Endothelial cell of umbilical vein (primary cell): ENCODE results near the gene GLP1R. TPM values are rescaled to one million over a fixed set of nuclear protein-coding genes. Genes with fewer than 3 reads are reported as not detected.

ENCODE experiments used
- BruUV-seq: library from RNA; stranded (reverse); fragments of 400-500 nt; replicated peaks from 2 replicates; lab custom pipeline; 2021; lab: Mats Ljungman, UMichigan
- CTCF ChIA-PET: fragments of 300-600, 350-600 bp; sonication (Branson Sonifier 250); formaldehyde crosslinking; loops from one replicate; lab custom pipeline; 2021; ENCODE audit warnings: antibody characterized with exemption, inconsistent platforms; lab: Charles Lee
- POLR2A ChIA-PET: fragments of 300-600, 350-600 bp; sonication (Branson Sonifier 250); formaldehyde crosslinking; loops from one replicate; lab custom pipeline; 2021; ENCODE audit warnings: antibody characterized with exemption, inconsistent platforms; lab: Charles Lee
- DNase-seq: peaks from one replicate; pipeline ENCODE4 v3.0.0-alpha.2; 2011; ENCODE audit warnings: low read depth, low spot score
- FAIRE-seq: peaks from 2 replicates; lab custom pipeline; 2011; peaks lifted over from hg19 to GRCh38; lab: Jason Lieb, UNC
- H2AFZ ChIP-seq: 2 replicates; pipeline ENCODE4 v1.6.0; 2012; ENCODE audit warnings: low read depth, low read length, control low read depth, inconsistent platforms
- H3K27ac ChIP-seq: 2 replicates; pipeline ENCODE4 v1.5.1; 2011; ENCODE audit warnings: low read depth, mild to moderate bottlenecking, control low read depth, low read length, moderate library complexity; ENCODE audit not compliant: insufficient read depth
- H3K27me3 ChIP-seq, 2 experiments: 2 replicates each; pipeline versions ENCODE4 v1.6.0 to v1.6.1; 2011; ENCODE audit warnings: low read length in 2 of 2, mixed read lengths in 1 of 2; ENCODE audit not compliant: control insufficient read depth in 2 of 2, insufficient read depth in 2 of 2
- H3K36me3 ChIP-seq, 2 experiments: 2 replicates in 1 of 2; 3 replicates in 1 of 2; pipeline ENCODE4 v1.5.1; 2011; ENCODE audit warnings: low read length in 2 of 2, mild to moderate bottlenecking in 1 of 2, moderate library complexity in 1 of 2; ENCODE audit not compliant: control insufficient read depth in 2 of 2, insufficient read depth in 2 of 2; ENCODE audit errors: extremely low read depth in 1 of 2
- H3K4me1 ChIP-seq: 3 replicates; pipeline ENCODE4 v1.5.1; 2011; ENCODE audit warnings: mild to moderate bottlenecking, low read length; ENCODE audit not compliant: control insufficient read depth, insufficient read depth; ENCODE audit errors: extremely low read depth
- H3K4me2 ChIP-seq: 2 replicates; pipeline ENCODE4 v1.6.1; 2011; ENCODE audit warnings: low read length, control low read depth, mixed read lengths; ENCODE audit not compliant: insufficient read depth
- H3K4me3 ChIP-seq, 3 experiments: fragments of 200-600 bp in 1 of 3; sonication (generic), shearing (Covaris generic) in 1 of 3; replicated peaks in 1 of 3; 2 replicates each; pipeline ENCODE4 v1.5.1; 2011 to 2016; ENCODE audit warnings: control low read depth in 3 of 3, low read length in 3 of 3, mild to moderate bottlenecking in 2 of 3, inconsistent platforms in 1 of 3, low read depth in 1 of 3, moderate library complexity in 1 of 3; ENCODE audit not compliant: insufficient read depth in 1 of 3
- H3K79me2 ChIP-seq: 2 replicates; pipeline ENCODE4 v1.6.0; 2012; ENCODE audit warnings: low read length, inconsistent platforms; ENCODE audit not compliant: control insufficient read depth, insufficient read depth
- H3K9ac ChIP-seq: replicated peaks from 2 replicates; pipeline ENCODE3; 2011; ENCODE audit warnings: low read length, control low read depth; ENCODE audit not compliant: insufficient read depth; ENCODE audit errors: extremely low read depth
- H3K9me1 ChIP-seq: replicated peaks from 3 replicates; pipeline ENCODE4 v1.6.0; 2011; ENCODE audit warnings: mild to moderate bottlenecking, low read length; ENCODE audit not compliant: control insufficient read depth, insufficient read depth; ENCODE audit errors: extremely low read depth
- H3K9me3 ChIP-seq: replicated peaks from 2 replicates; pipeline ENCODE4 v1.5.1; 2012; ENCODE audit warnings: low read length, inconsistent platforms; ENCODE audit not compliant: control insufficient read depth, insufficient read depth
- H4K20me1 ChIP-seq: replicated peaks from 2 replicates; pipeline ENCODE3; 2011; ENCODE audit warnings: mild to moderate bottlenecking, low read length; ENCODE audit not compliant: control insufficient read depth, insufficient read depth; ENCODE audit errors: extremely low read depth
- EZH2 ChIP-seq: IDR thresholded peaks from 2 replicates; pipeline ENCODE4 v1.6.1; 2012; ENCODE audit warnings: borderline replicate concordance, low read depth, mild to moderate bottlenecking, moderate library complexity, low read length, inconsistent platforms; ENCODE audit not compliant: severe bottlenecking
- FOS ChIP-seq: IDR thresholded peaks from 2 replicates; pipeline ENCODE4 v1.6.1; 2011; ENCODE audit warnings: mild to moderate bottlenecking, low read length, moderate library complexity, borderline replicate concordance; ENCODE audit not compliant: insufficient read depth
- GATA2 ChIP-seq: IDR thresholded peaks from 2 replicates; pipeline ENCODE4 v1.7.0; 2011; ENCODE audit warnings: low read depth, mild to moderate bottlenecking, moderate library complexity, mixed read lengths, low read length; ENCODE audit not compliant: insufficient read length, insufficient read depth
- JUN ChIP-seq: IDR thresholded peaks from 2 replicates; pipeline ENCODE4 v1.6.1; 2011; ENCODE audit warnings: borderline replicate concordance, low read depth; ENCODE audit not compliant: insufficient read length, insufficient read depth
- MYC ChIP-seq: IDR thresholded peaks from one replicate; pipeline ENCODE4 v1.6.1; 2011; ENCODE audit warnings: mild to moderate bottlenecking, low read depth, low read length
- POLR2A ChIP-seq: IDR thresholded peaks from 2 replicates; pipeline ENCODE4 v1.6.1; 2012; ENCODE audit warnings: low read depth, mild to moderate bottlenecking, control low read depth, low read length
- POLR2AphosphoS5 ChIP-seq: IDR thresholded peaks from 2 replicates; pipeline ENCODE4 v1.6.1; 2012; ENCODE audit warnings: low read depth, mild to moderate bottlenecking, control low read depth, low read length, moderate library complexity; ENCODE audit not compliant: insufficient read depth
- dilution Hi-C: fragments of 300-500 bp; cut with MboI; formaldehyde crosslinking; loops from one replicate; pipeline ENCODE4 v1.15.0; 2019; ENCODE audit warnings: low sequenced_read_pairs; ENCODE audit not compliant: extremely low pct_ligation_motif_present
- intact Hi-C: fragments of 100-400 bp; cut with micrococcal nuclease; formaldehyde crosslinking; loops from one replicate; pipeline ENCODE4 v1.10.0; 2022
- polyA plus RNA-seq, 4 experiments: library from polyadenylated mRNA; depleted of rRNA in 3 of 4; stranded (reverse) in 3 of 4; unstranded in 1 of 4; fragments of >200 nt; gene quantifications; 2 replicates each; pipeline versions ENCODE4 v1.2.1 to v1.2.3, GENCODE V29; 2011 to 2012; ENCODE audit warnings: missing spikeins in 1 of 4
- total RNA-seq: library from RNA; stranded (reverse); gene quantifications from 2 replicates; pipeline ENCODE4 v1.2.3, GENCODE V29; 2021
- TF ChIP-seq, protein P1 (sequence below), 2 donors: IDR thresholded peaks; 1 replicate in 1 of 2; 2 replicates in 1 of 2; pipeline ENCODE4 v1.5.1; 2011; ENCODE audit warnings: low read length in 2 of 2, mild to moderate bottlenecking in 2 of 2, moderate library complexity in 2 of 2, control low read depth in 1 of 2, inconsistent platforms in 1 of 2, low read depth in 1 of 2; ENCODE audit not compliant: insufficient read depth in 1 of 2; ENCODE audit errors: extremely low read depth in 1 of 2
- TF ChIP-seq, protein P2 (sequence below): IDR thresholded peaks from 2 replicates; pipeline ENCODE4 v1.6.1; 2011; ENCODE audit not compliant: insufficient read depth, insufficient read length

The GLP1R gene
- total and polyA plus RNA-seq, 2 donors (not counting 3 experiments of a cell fraction or from before 2014, with no cell fraction given) = not detected

DNA sequence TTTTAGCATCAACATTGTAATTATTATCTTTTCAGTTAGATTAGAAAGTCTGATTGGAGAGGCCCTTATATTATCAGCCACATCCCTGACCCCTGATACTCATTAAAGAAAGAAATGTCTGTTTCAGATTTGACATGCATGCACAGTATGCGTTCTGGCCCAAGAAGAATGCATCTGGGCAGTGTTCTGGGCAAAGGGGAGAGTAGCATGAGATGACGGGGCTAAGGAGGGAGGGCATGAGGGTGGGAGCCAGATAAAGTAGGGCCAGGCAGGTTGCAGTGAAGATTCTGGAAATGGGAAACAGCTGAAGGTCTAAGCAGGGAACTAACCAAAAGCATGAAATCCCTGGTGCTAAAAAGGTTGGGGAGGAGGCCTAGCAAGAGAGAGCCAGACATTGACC lies 59.1 kb downstream of the GLP1R start:
- intact Hi-C loops = no loop called here
- Histone ChIP-seq H3K4me1 (no peaks in the 10 kb centered on the region), H3K27ac (no peak overlapping the region), H3K9ac (no peak overlapping the region), H2AFZ (no peak overlapping the region), H3K36me3 (peaks cover 0 to 5% of the 10 kb centered on the region in 2 experiments), H3K9me1 (no peaks in the 10 kb centered on the region), H4K20me1 (no peaks in the 10 kb centered on the region), H3K9me3 (no peaks in the 10 kb centered on the region), H3K79me2 (no peaks in the 10 kb centered on the region), H3K4me2 (no peak overlapping the region), H3K27me3 (no peaks in the 10 kb centered on the region), H3K4me3 (no peak overlapping the region)
- CTCF ChIA-PET = no interaction called here
- DNase-seq (no peak), FAIRE-seq (no peak)
- no TSS peak for BruUV-seq
- dilution Hi-C loops = no loop called here
- POLR2A ChIA-PET = no interaction called here
- no peak for TF ChIP-seq JUN
- TF ChIP-seq GATA2 = no peak
- no peak for TF ChIP-seq POLR2A
- TF ChIP-seq POLR2AphosphoS5 = no peak
- no peak for TF ChIP-seq FOS
- TF ChIP-seq, protein P1, sequence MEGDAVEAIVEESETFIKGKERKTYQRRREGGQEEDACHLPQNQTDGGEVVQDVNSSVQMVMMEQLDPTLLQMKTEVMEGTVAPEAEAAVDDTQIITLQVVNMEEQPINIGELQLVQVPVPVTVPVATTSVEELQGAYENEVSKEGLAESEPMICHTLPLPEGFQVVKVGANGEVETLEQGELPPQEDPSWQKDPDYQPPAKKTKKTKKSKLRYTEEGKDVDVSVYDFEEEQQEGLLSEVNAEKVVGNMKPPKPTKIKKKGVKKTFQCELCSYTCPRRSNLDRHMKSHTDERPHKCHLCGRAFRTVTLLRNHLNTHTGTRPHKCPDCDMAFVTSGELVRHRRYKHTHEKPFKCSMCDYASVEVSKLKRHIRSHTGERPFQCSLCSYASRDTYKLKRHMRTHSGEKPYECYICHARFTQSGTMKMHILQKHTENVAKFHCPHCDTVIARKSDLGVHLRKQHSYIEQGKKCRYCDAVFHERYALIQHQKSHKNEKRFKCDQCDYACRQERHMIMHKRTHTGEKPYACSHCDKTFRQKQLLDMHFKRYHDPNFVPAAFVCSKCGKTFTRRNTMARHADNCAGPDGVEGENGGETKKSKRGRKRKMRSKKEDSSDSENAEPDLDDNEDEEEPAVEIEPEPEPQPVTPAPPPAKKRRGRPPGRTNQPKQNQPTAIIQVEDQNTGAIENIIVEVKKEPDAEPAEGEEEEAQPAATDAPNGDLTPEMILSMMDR (IDR thresholded peaks at IDR 0.05; ENCODE audit: extremely low read depth in 1 of 2, insufficient read depth in 1 of 2, low read depth in 1 of 2, low read length in 2 of 2) = no peak
- TF ChIP-seq EZH2 = no peak
- TF ChIP-seq, protein P2, sequence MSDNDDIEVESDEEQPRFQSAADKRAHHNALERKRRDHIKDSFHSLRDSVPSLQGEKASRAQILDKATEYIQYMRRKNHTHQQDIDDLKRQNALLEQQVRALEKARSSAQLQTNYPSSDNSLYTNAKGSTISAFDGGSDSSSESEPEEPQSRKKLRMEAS = no peak
- no peak for TF ChIP-seq MYC
